RWPE1 (cell line): Measurements from ENCODE around the gene ITPR3.

Experiments
- CTCF ChIA-PET: fragments of 350-600 bp; sonication (Branson Sonifier 250); formaldehyde crosslinking; extraction: SDS; loops from one replicate; lab custom pipeline; 2021; lab: Yijun Ruan, JAX
- POLR2A ChIA-PET: fragments of 400-600 bp; formaldehyde crosslinking; extraction: SDS; loops from one replicate; lab custom pipeline; 2020; ENCODE audit warnings: antibody characterized with exemption; ENCODE audit not compliant: low non-redundant PET; lab: Yijun Ruan, JAX
- DNase-seq: peaks from one replicate; pipeline ENCODE4 v3.0.0; 2012; ENCODE audit warnings: low spot score
- H3K27ac ChIP-seq: fragments of 450-650 bp; 2 replicates; pipeline ENCODE4 v1.5.1; 2017
- CTCF ChIP-seq: fragments of 450-650 bp; conservative IDR thresholded peaks from 2 replicates; pipeline ENCODE4 v1.5.1; 2017; ENCODE audit warnings: low read depth, mild to moderate bottlenecking

Gene ITPR3

DNA sequence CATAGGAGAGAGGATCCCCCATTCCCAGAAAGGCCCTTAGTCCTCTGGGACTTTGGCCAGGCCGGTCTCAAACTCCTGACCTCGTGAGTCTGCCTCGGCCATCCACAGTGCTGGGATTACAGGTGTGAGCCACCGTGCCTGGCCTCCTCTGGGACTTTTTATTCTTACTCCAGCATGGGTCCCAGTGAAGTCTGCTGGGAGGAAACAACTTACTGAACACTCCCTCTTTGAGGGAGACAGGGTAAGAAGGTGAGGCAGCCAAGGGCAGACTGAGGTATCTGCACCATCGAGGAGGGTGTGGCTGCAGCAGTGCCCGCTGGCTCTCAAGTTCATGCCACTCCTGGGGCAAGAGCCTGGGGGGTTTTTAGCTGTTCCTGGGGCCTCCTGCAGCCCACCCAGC is 43.4 kb upstream of the ITPR3 start:
- ChIA-PET CTCF (interaction anchor here (0.8 kb wide), 1 partner anchor 147 kb away, joined by 6 read pairs; no protein-coding TSS in a partner anchor), POLR2A (interaction anchor here (0.8 kb wide), 1 partner anchor 18 kb away, joined by 3 read pairs; no protein-coding TSS in a partner anchor)
- no peak for DNase-seq
- no peak for TF ChIP-seq CTCF
- H3K27ac ChIP-seq: peak overlapping the region; percentile 97

DNA sequence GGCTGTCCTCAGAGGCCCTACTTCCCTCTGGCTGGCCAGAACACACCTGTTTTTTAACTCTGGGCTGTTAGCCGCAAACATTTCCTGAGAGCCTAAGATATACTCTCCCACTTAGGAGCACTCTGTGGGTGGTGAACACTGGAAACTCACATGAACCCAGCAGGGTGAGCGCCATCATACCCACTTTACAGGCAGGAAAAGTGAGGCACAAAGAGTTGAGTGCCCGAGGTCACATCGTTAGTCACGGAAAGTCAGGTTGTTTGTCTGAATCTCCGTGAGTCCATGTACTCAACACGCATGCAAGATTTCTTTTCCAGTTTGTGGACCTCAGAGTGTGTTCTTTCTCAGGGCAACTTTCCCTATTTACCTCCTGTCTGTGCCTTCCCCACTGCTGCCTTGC is 43.0 kb upstream of the ITPR3 start:
- POLR2A ChIA-PET: no interaction called here
- TF ChIP-seq CTCF: no peak
- peak overlapping the region; percentile 97 for H3K27ac ChIP-seq

DNA sequence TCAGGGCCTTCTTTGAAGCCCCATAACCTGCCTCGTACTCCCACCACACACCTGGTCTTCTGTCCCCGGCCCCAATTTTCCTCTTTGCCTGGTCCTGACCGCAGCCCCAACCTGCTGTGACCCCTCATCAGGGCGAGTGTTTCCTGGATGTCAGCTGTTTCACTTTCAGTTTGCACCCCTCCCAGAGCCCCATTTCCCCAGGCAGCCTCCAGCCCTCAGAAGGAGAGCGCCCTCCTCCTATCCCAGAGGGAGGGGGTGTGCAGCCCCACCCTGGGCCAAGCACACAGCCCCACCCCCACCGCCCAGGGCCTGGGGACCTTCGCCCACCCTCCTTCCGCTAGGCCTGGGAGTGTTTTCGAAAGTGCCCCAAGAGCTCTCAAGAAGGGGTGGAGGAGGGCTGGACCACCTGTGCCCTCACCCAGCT is 42.5 kb upstream of the ITPR3 start:
- peak overlapping the region; percentile 97 for H3K27ac ChIP-seq
- POLR2A ChIA-PET: no interaction called here
- CTCF ChIA-PET: no interaction called here
- TF ChIP-seq CTCF: no peak
- no peak for DNase-seq

More for the DNA sequence above, 43.0 kb upstream of the ITPR3 start:
- no peak for DNase-seq
- CTCF ChIA-PET: no interaction called here

GRCh38 chr6:33579828-33580714 is 41.1 kb upstream of the ITPR3 start, which contains the start of gene BAK1:
Gene BAK1 (minus strand): TSS chr6:33580276. CDS start chr6:33577604, 2,672 bp downstream.
- ChIA-PET POLR2A (interaction anchor here (0.6 kb wide), 1 partner anchor 64 kb away, joined by 5 read pairs; no protein-coding TSS in a partner anchor), CTCF (interaction anchor here (0.6 to 1.0 kb wide), 8 partner anchors 12 to 154 kb away, joined by 3 to 5 read pairs (median 3); partner anchors contain the start of gene UQCC2)
- TF ChIP-seq CTCF: peak; percentile 56
- peak; percentile 93 for DNase-seq
- H3K27ac ChIP-seq: peak within 1 kb of the TSS; percentile 97

GRCh38 chr6:33581186-33581585 is 39.9 kb upstream of the ITPR3 start:
- CTCF ChIA-PET: interaction anchor here (0.6 kb wide), 1 partner anchor 511 kb away, joined by 3 read pairs; no protein-coding TSS in a partner anchor
- peak overlapping the region; percentile 97 for H3K27ac ChIP-seq
- no peak for TF ChIP-seq CTCF
- POLR2A ChIA-PET: interaction anchor here (0.6 kb wide), 2 partner anchors 66 to 123 kb away, joined by 4 to 5 read pairs; no protein-coding TSS in a partner anchor
- no peak for DNase-seq

DNA sequence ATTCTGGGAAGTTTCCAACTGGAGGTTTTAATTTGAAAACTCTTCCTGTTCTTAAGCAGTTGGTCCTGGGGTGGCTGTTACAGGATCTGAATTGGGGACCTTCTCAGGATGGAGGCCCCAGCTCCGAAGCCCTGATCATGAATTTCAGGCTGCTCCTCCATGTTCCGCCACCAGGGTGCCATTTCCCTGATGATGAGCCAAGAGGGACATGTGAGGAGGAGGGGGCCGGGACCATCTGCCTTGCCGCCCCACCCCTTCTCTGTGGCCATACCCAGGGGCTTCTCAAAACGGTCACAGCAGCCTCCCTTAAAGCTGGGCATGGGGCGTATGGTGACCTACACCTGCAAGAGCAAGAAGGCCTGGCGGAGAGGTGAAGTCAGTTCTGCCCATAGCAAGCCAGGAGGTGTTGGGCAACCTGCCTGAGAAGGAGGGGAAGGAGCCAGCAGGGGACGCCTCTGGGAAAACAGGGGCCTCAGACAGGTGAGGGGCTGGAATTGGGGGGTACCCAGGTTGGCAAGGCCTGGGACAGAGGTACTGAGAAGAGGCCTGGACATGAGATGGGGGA is 37.4 kb upstream of the ITPR3 start:
- POLR2A ChIA-PET: no interaction called here

More for the DNA sequence above, 37.4 kb upstream of the ITPR3 start:
- DNase-seq: no peak
- CTCF ChIA-PET: interaction anchor here (0.5 to 0.9 kb wide), 4 partner anchors 24 to 548 kb away, joined by 3 to 4 read pairs (median 3); no protein-coding TSS in a partner anchor
- H3K27ac ChIP-seq: peak overlapping the region; percentile 97
- peak; percentile 31; the same call in 1 of the 2 replicates for TF ChIP-seq CTCF
